Measurements from ENCODE around the gene RASSF5. TPM values are rescaled to one million over a fixed set of nuclear protein-coding genes. Genes with fewer than 3 reads are reported as not detected.

Gene RASSF5
- total RNA-seq, 4 donors from 2014 or later: 4.6 to 14.0 (median 7.8) TPM

GRCh38 chr1:206463137-206463536, 44.2 kb upstream of the RASSF5 start:
- TF ChIP-seq POLR2AphosphoS5 (IDR thresholded peaks at IDR 0.05): no peak
- no peak for TF ChIP-seq CTCF (IDR thresholded peaks at IDR 0.05)
- TF ChIP-seq POLR2A (IDR thresholded peaks at IDR 0.05): no peak
- no peak for TF ChIP-seq EP300 (IDR thresholded peaks at IDR 0.05; ENCODE audit: low read depth)

GRCh38 chr1:206463911-206464310, 43.4 kb upstream of the RASSF5 start:
- TF ChIP-seq EP300 (IDR thresholded peaks at IDR 0.05; ENCODE audit: low read depth): no peak
- no peak for TF ChIP-seq CTCF (IDR thresholded peaks at IDR 0.05)
- no peak for TF ChIP-seq POLR2A (IDR thresholded peaks at IDR 0.05)
- TF ChIP-seq POLR2AphosphoS5 (IDR thresholded peaks at IDR 0.05): no peak
- H3K4me3 ChIP-seq: no peak overlapping the region
- peaks cover 0 to 4% (median 2%) of the 10 kb centered on the region in 4 donors for H3K4me1 ChIP-seq
- WGBS, 2 donors (ENCODE audit: low coverage in 1 of 2): 96 to 100% methylated on average over 3 to 8 of the region's 8 CpGs
- DNase-seq: no peak
- no peaks in the 10 kb centered on the region for H3K36me3 ChIP-seq
- no peaks in the 10 kb centered on the region for H3K9me3 ChIP-seq
- no peaks in the 10 kb centered on the region for H3K27me3 ChIP-seq
- intact Hi-C loops (cut with DNase I; ENCODE audit: low total_unique reads): no loop called here
- H3K27ac ChIP-seq: no peak overlapping the region
- in situ Hi-C loops (cut with MboI; ENCODE audit: low pct_ligation_motif_present in 1 of 4, low pct_unique_long_range_greater_than_20kb in 1 of 4, low sequenced_read_pairs in 3 of 4): no loop called here

More at GRCh38 chr1:206463137-206463536, 44.2 kb upstream of the RASSF5 start:
- no peaks in the 10 kb centered on the region for H3K9me3 ChIP-seq
- H3K36me3 ChIP-seq: no peaks in the 10 kb centered on the region
- no peak for DNase-seq
- H3K4me3 ChIP-seq: no peak overlapping the region
- in situ Hi-C loops (cut with MboI; ENCODE audit: low pct_ligation_motif_present in 1 of 4, low pct_unique_long_range_greater_than_20kb in 1 of 4, low sequenced_read_pairs in 3 of 4) (no loop called here), intact Hi-C loops (cut with DNase I; ENCODE audit: low total_unique reads) (no loop called here)
- H3K4me1 ChIP-seq: no peaks in the 10 kb centered on the region
- WGBS, 2 donors (ENCODE audit: low coverage in 1 of 2): 64 to 89% methylated on average over 1 of the region's 1 CpG
- H3K27ac ChIP-seq: no peak overlapping the region
- H3K27me3 ChIP-seq: no peaks in the 10 kb centered on the region

- DNase-seq: no peak
- in situ Hi-C loops (cut with MboI; ENCODE audit: low pct_ligation_motif_present in 1 of 4, low pct_unique_long_range_greater_than_20kb in 1 of 4, low sequenced_read_pairs in 3 of 4): no loop called here
- 78 to 83% methylated on average over 2 to 4 of the region's 4 CpGs for WGBS, 2 donors (ENCODE audit: low coverage in 1 of 2)
- TF ChIP-seq CTCF (IDR thresholded peaks at IDR 0.05) (no peak), EP300 (IDR thresholded peaks at IDR 0.05; ENCODE audit: low read depth) (no peak), POLR2AphosphoS5 (IDR thresholded peaks at IDR 0.05) (no peak), POLR2A (IDR thresholded peaks at IDR 0.05) (no peak)
- Histone ChIP-seq H3K9me3 (no peaks in the 10 kb centered on the region), H3K27me3 (no peaks in the 10 kb centered on the region), H3K4me3 (no peak overlapping the region), H3K4me1 (peaks cover under 1 to 10% (median 5%) of the 10 kb centered on the region in 4 donors), H3K36me3 (no peaks in the 10 kb centered on the region), H3K27ac (no peak overlapping the region)
- intact Hi-C loops (cut with DNase I; ENCODE audit: low total_unique reads): no loop called here
These were observed 42.8 kb upstream of the RASSF5 start for GRCh38 chr1:206464456-206464964.

- in situ Hi-C loops (cut with MboI; ENCODE audit: low pct_ligation_motif_present in 1 of 4, low pct_unique_long_range_greater_than_20kb in 1 of 4, low sequenced_read_pairs in 3 of 4): no loop called here
- Histone ChIP-seq H3K36me3 (no peaks in the 10 kb centered on the region), H3K27ac (no peak overlapping the region), H3K4me1 (peaks cover 6 to 18% (median 13%) of the 10 kb centered on the region in 4 donors), H3K9me3 (no peaks in the 10 kb centered on the region), H3K4me3 (no peak overlapping the region), H3K27me3 (no peaks in the 10 kb centered on the region)
- intact Hi-C loops (cut with DNase I; ENCODE audit: low total_unique reads): no loop called here
- WGBS, 2 donors (ENCODE audit: low coverage in 1 of 2): 63 to 69% methylated on average over 2 of the region's 2 CpGs
- TF ChIP-seq EP300 (IDR thresholded peaks at IDR 0.05; ENCODE audit: low read depth): no peak
- no peak for TF ChIP-seq POLR2AphosphoS5 (IDR thresholded peaks at IDR 0.05)
- no peak for TF ChIP-seq CTCF (IDR thresholded peaks at IDR 0.05)
- no peak for TF ChIP-seq POLR2A (IDR thresholded peaks at IDR 0.05)
- no peak for DNase-seq
These were observed 41.4 kb upstream of the RASSF5 start for GRCh38 chr1:206465951-206466350.

All from transverse colon (tissue), 4 donors.